HFFc6 (cell line): ENCODE measurements around the gene RAMAC. TPM values are rescaled to one million over a fixed set of nuclear protein-coding genes. Genes with fewer than 3 reads are reported as not detected.
A peak's percentile ranks its signal among the peaks of the same experiment; 100 is the strongest.

Experiments used
- DNase-seq: peaks from one replicate; pipeline ENCODE4 v3.0.0-alpha.2; 2018
- H3K27ac Mint-ChIP-seq: 2 replicates; pipeline ENCODE4 v1.8.0; 2020; ENCODE audit warnings: mild to moderate bottlenecking, mixed read lengths
- H3K27me3 Mint-ChIP-seq: 2 replicates; pipeline ENCODE4 v1.8.0; 2021; ENCODE audit warnings: mild to moderate bottlenecking, moderate library complexity, mixed read lengths; ENCODE audit not compliant: insufficient read depth
- H3K36me3 Mint-ChIP-seq: 2 replicates; pipeline ENCODE4 v1.8.0; 2021; ENCODE audit warnings: low read depth, mixed read lengths
- H3K4me1 Mint-ChIP-seq: 2 replicates; pipeline ENCODE4 v1.8.0; 2020; ENCODE audit warnings: low read depth, mixed read lengths
- H3K4me3 Mint-ChIP-seq: 2 replicates; pipeline ENCODE4 v1.8.0; 2020; ENCODE audit warnings: mild to moderate bottlenecking, moderate library complexity, mixed read lengths
- H3K9me3 Mint-ChIP-seq: 2 replicates; pipeline ENCODE4 v1.8.0; 2020; ENCODE audit warnings: mild to moderate bottlenecking, mixed read lengths
- CTCF ChIP-seq: fragments of 200-600 bp; sonication (generic); IDR thresholded peaks from 2 replicates; pipeline ENCODE4 v1.5.0; 2021; ENCODE audit warnings: antibody characterized with exemption, mild to moderate bottlenecking
- total RNA-seq, 6 experiments: library from RNA; stranded (reverse); fragmentation: NEBNext Ultra II Directional; extraction: Animal tissue kit (Norgen Biotek cat#: 25700); gene quantifications; 2 replicates in 1 of 6; 3 replicates in 5 of 6; pipeline ENCODE4 v1.2.3, GENCODE V29; 2021

The RAMAC gene
- total RNA-seq, 6 experiments from 2014 or later = 18.6 to 22.0 (median 20.3) TPM

DNA sequence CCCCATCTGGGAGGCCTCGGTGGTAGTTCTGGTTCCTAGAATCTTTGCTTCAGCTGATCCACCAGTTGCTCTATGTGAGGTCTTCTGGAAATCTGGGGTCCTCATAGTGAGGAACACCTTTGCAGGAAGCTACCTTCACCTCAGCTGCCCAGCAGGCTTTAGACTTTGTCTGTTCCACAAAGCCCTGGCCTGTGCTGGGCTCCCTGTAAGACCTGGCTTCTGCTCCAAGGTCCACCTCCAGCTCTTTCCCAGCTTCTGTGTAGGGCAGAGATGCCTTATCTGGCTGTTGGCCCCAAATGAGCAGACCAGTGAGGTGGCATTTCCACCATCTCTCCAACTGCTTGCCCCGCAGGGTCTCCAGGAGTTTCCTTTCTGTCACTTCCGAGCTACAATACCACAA, 25.2 kb upstream of the RAMAC start:
- DNase-seq = no peak
- Mint-ChIP-seq H3K9me3 (no peaks in the 10 kb centered on the region), H3K4me3 (no peak overlapping the region), H3K36me3 (no peaks in the 10 kb centered on the region), H3K27me3 (peaks cover 21% of the 10 kb centered on the region), H3K4me1 (no peaks in the 10 kb centered on the region), H3K27ac (no peak overlapping the region)
- TF ChIP-seq CTCF = no peak

- Mint-ChIP-seq H3K27ac (no peak overlapping the region), H3K36me3 (no peaks in the 10 kb centered on the region), H3K4me3 (no peak overlapping the region), H3K27me3 (peaks cover 19% of the 10 kb centered on the region), H3K4me1 (no peaks in the 10 kb centered on the region), H3K9me3 (no peaks in the 10 kb centered on the region)
- TF ChIP-seq CTCF = no peak
- no peak for DNase-seq
Measured at GRCh38 chr15:82963471-82964341, 22.3 kb upstream of the RAMAC start.

- Mint-ChIP-seq H3K27me3 (peaks cover 19% of the 10 kb centered on the region), H3K4me3 (no peak overlapping the region), H3K27ac (no peak overlapping the region), H3K36me3 (no peaks in the 10 kb centered on the region), H3K4me1 (no peaks in the 10 kb centered on the region; the same call in 1 of the 2 replicates), H3K9me3 (no peaks in the 10 kb centered on the region)
- DNase-seq = no peak
- TF ChIP-seq CTCF = no peak
Measured at GRCh38 chr15:82964890-82965289, 21.1 kb upstream of the RAMAC start.

DNA sequence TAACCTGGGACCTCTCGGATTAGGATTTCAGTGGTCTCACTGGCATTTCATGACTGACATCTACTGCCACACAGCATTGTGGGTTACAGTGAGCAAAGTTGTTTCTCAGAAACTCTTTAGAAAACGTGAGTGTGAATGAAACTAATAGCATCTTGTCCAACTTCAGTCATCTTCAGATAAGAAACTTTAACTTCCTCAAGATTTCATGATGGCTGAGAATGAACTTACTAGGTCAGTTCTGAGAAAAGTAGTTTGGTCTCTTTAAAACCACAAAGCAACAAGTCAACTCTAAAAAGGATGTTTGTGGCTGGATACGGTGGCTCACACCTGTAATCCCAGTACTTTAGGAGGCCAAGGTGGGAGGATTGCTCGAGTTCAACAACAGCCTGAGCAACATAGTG, 19.3 kb upstream of the RAMAC start:
- Mint-ChIP-seq H3K9me3 (no peaks in the 10 kb centered on the region), H3K4me3 (no peak overlapping the region), H3K27ac (no peak overlapping the region), H3K4me1 (peaks cover 6% of the 10 kb centered on the region; the same call in 1 of the 2 replicates), H3K27me3 (peaks cover 12% of the 10 kb centered on the region), H3K36me3 (no peaks in the 10 kb centered on the region)
- no peak for DNase-seq
- no peak for TF ChIP-seq CTCF

GRCh38 chr15:82968066-82968465, 17.9 kb upstream of the RAMAC start:
- no peak overlapping the region for H3K4me3 Mint-ChIP-seq

More at GRCh38 chr15:82968066-82968465, 17.9 kb upstream of the RAMAC start:
- H3K27me3 Mint-ChIP-seq = peaks cover 12% of the 10 kb centered on the region
- peaks cover 6% of the 10 kb centered on the region; the same call in 1 of the 2 replicates for H3K4me1 Mint-ChIP-seq
- peak; percentile 56 for DNase-seq
- no peaks in the 10 kb centered on the region for H3K9me3 Mint-ChIP-seq
- no peaks in the 10 kb centered on the region for H3K36me3 Mint-ChIP-seq
- no peak overlapping the region for H3K27ac Mint-ChIP-seq
- TF ChIP-seq CTCF = no peak
